ENCODE results near the gene STPG1. TPM values are rescaled to one million over a fixed set of nuclear protein-coding genes. Genes with fewer than 3 reads are reported as not detected.
"Not testable (repeated sequence)": the region's sequence is repeated elsewhere in the genome, so short reads cannot be mapped to it uniquely, and the experiment has no call there.

The STPG1 gene
- total RNA-seq, 1 experiment from 2014 or later: 9.1 TPM

DNA sequence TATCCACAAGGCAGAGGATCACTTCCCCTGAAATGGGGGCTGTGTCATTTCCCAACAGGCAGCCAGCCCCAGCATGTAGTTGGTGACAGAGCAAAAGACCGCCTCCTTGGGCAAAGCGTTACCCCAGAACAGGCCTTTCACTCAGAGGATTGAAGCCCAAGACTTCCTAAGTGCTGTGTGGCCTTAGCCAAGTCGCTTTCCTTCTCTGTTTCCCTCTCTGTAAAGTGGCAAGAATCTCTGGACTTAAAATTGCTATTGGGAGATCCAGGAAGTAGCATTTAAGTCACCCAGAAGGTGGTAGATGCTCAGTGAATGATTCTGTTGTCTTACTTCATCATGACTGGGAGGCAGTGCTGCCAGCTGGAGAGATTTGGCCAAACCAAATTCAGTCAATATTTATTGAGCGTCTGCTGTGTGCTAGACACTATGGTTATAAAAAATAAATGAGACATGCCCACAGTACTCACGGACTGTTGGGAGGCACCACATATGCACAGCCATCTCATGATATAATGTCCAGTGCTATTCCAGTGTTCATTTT lies 37.3 kb upstream of the STPG1 start:
- DNase-seq: no peak
- no peak overlapping the region for H3K27ac Mint-ChIP-seq (ENCODE audit: unreplicated experiment)
- CTCF ChIA-PET: no interaction called here
- no peak overlapping the region for H3K4me3 Mint-ChIP-seq (ENCODE audit: low read depth, unreplicated experiment)
- intact Hi-C loops (cut with micrococcal nuclease; ENCODE audit: unreplicated experiment): no loop called here
- H3K36me3 Mint-ChIP-seq (ENCODE audit: insufficient read depth, unreplicated experiment): peaks cover 5% of the 10 kb centered on the region
- H3K9me3 Mint-ChIP-seq (ENCODE audit: low read depth, unreplicated experiment): no peaks in the 10 kb centered on the region
- no TSS peak for BruUV-seq (replicated peaks)
- TF ChIP-seq, protein P1, sequence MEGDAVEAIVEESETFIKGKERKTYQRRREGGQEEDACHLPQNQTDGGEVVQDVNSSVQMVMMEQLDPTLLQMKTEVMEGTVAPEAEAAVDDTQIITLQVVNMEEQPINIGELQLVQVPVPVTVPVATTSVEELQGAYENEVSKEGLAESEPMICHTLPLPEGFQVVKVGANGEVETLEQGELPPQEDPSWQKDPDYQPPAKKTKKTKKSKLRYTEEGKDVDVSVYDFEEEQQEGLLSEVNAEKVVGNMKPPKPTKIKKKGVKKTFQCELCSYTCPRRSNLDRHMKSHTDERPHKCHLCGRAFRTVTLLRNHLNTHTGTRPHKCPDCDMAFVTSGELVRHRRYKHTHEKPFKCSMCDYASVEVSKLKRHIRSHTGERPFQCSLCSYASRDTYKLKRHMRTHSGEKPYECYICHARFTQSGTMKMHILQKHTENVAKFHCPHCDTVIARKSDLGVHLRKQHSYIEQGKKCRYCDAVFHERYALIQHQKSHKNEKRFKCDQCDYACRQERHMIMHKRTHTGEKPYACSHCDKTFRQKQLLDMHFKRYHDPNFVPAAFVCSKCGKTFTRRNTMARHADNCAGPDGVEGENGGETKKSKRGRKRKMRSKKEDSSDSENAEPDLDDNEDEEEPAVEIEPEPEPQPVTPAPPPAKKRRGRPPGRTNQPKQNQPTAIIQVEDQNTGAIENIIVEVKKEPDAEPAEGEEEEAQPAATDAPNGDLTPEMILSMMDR (IDR thresholded peaks at IDR 0.05; ENCODE audit: unreplicated experiment): no peak
- no peaks in the 10 kb centered on the region for H3K4me1 Mint-ChIP-seq (ENCODE audit: low read depth, unreplicated experiment)
- H3K27me3 Mint-ChIP-seq (ENCODE audit: unreplicated experiment): no peaks in the 10 kb centered on the region

DNA sequence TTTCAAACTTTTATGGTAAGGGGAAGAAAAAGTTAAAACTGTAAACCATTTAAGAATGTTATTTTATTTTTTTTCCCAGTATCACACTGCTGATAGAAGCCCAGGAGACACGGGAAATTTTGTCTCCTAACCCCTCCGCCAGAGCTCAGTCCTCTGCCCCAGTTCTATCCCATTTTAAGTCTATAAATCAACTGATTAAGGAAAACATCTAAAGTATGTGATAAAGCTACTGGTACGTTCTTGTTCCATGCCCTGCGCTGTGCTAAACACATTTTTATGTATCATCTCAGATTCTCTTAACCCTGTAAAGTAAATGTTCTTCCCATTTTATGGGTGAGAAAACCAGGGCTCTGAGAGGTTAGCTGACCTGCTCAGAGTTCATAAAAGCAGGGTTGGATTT lies 36.7 kb upstream of the STPG1 start:
- BruUV-seq (replicated peaks): no TSS peak
- peaks cover 5% of the 10 kb centered on the region for H3K36me3 Mint-ChIP-seq (ENCODE audit: insufficient read depth, unreplicated experiment)

DNA sequence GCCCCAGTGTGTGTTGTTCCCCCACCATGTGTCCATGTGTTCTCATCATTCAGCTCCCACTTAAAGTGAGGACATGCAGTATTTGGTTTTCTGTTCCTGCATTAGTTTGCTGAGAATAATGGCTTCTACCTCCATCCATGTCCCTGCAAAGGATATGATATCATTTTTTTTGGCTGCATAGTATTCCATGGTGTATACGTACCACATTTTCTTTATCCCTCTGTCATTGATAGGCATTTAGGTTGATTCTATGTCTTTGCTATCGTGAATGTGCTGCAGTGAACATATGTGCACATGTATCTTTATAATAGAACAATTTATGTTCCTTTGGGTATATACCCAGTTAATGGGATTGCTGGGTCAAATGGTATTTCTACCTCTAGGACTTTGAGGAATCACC lies 32.9 kb upstream of the STPG1 start:
- H3K4me1 Mint-ChIP-seq (ENCODE audit: low read depth, unreplicated experiment); DNase-seq; H3K27me3 Mint-ChIP-seq (ENCODE audit: unreplicated experiment); H3K36me3 Mint-ChIP-seq (ENCODE audit: insufficient read depth, unreplicated experiment); intact Hi-C loops (cut with micrococcal nuclease; ENCODE audit: unreplicated experiment); CTCF ChIA-PET; H3K9me3 Mint-ChIP-seq (ENCODE audit: low read depth, unreplicated experiment); BruUV-seq (replicated peaks); H3K27ac Mint-ChIP-seq (ENCODE audit: unreplicated experiment); H3K4me3 Mint-ChIP-seq (ENCODE audit: low read depth, unreplicated experiment): not testable (repeated sequence)

More for the DNA sequence above, 36.7 kb upstream of the STPG1 start:
- intact Hi-C loops (cut with micrococcal nuclease; ENCODE audit: unreplicated experiment): no loop called here
- TF ChIP-seq, protein P1 (IDR thresholded peaks at IDR 0.05; ENCODE audit: unreplicated experiment): no peak
- H3K4me1 Mint-ChIP-seq (ENCODE audit: low read depth, unreplicated experiment): no peaks in the 10 kb centered on the region
- H3K4me3 Mint-ChIP-seq (ENCODE audit: low read depth, unreplicated experiment): no peak overlapping the region
- DNase-seq: no peak
- no peaks in the 10 kb centered on the region for H3K27me3 Mint-ChIP-seq (ENCODE audit: unreplicated experiment)
- no peaks in the 10 kb centered on the region for H3K9me3 Mint-ChIP-seq (ENCODE audit: low read depth, unreplicated experiment)
- H3K27ac Mint-ChIP-seq (ENCODE audit: unreplicated experiment): no peak overlapping the region
- CTCF ChIA-PET: no interaction called here

DNA sequence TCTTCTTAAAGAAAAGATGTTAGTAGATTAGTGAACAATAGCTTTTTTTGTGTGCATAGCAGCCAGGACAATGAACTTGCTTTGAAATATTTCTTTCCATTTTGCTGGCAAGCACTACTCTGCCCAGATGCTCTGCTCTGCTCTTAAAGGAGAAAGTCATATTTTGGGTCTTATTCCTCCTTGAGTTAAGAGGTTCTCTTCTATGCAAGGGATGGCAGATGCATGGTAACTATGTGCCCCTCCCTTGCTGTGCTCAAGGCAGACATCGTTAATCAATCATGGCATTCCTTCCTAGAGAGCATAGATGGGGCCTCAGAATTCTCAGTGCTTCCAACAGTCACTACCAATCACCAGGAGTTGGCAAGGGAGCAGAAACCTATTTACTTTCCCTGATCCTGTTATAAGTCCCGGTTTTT lies 29.7 kb upstream of the STPG1 start:
- CTCF ChIA-PET: no interaction called here
- intact Hi-C loops (cut with micrococcal nuclease; ENCODE audit: unreplicated experiment): no loop called here
- H3K9me3 Mint-ChIP-seq (ENCODE audit: low read depth, unreplicated experiment): no peaks in the 10 kb centered on the region

DNA sequence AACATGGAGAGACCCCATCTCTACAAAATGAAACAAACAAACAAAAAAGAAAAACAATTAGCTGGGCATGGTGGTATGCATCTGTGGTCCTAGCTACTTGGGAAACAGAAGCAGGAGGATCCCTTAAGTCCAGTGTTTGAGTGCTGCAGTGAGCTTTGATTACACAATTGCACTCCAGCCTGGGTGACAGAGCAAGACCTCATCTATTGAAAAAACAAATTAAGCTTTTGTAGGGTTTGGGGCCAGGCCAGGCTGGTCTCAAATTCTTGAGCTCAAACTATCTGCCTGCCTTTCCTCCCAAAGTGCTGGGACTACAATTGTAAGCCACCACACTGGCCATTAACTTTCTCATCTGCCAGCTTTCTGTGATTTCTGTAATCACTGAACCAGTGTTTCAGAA lies 29.2 kb upstream of the STPG1 start:
- intact Hi-C loops (cut with micrococcal nuclease; ENCODE audit: unreplicated experiment): no loop called here
- no peaks in the 10 kb centered on the region for H3K36me3 Mint-ChIP-seq (ENCODE audit: insufficient read depth, unreplicated experiment)
- no peaks in the 10 kb centered on the region for H3K9me3 Mint-ChIP-seq (ENCODE audit: low read depth, unreplicated experiment)
- H3K27ac Mint-ChIP-seq (ENCODE audit: unreplicated experiment): no peak overlapping the region
- H3K4me3 Mint-ChIP-seq (ENCODE audit: low read depth, unreplicated experiment): no peak overlapping the region
- TF ChIP-seq, protein P1 (IDR thresholded peaks at IDR 0.05; ENCODE audit: unreplicated experiment): no peak
- no peaks in the 10 kb centered on the region for H3K4me1 Mint-ChIP-seq (ENCODE audit: low read depth, unreplicated experiment)
- H3K27me3 Mint-ChIP-seq (ENCODE audit: unreplicated experiment): no peaks in the 10 kb centered on the region
- no peak for DNase-seq
- BruUV-seq (replicated peaks): no TSS peak
- CTCF ChIA-PET: no interaction called here

More for the DNA sequence above, 29.7 kb upstream of the STPG1 start:
- H3K4me1 Mint-ChIP-seq (ENCODE audit: low read depth, unreplicated experiment): no peaks in the 10 kb centered on the region
- no peak for DNase-seq
- H3K27me3 Mint-ChIP-seq (ENCODE audit: unreplicated experiment): no peaks in the 10 kb centered on the region
- no TSS peak for BruUV-seq (replicated peaks)
- no peak overlapping the region for H3K27ac Mint-ChIP-seq (ENCODE audit: unreplicated experiment)
- no peaks in the 10 kb centered on the region for H3K36me3 Mint-ChIP-seq (ENCODE audit: insufficient read depth, unreplicated experiment)
- H3K4me3 Mint-ChIP-seq (ENCODE audit: low read depth, unreplicated experiment): no peak overlapping the region
- TF ChIP-seq, protein P1 (IDR thresholded peaks at IDR 0.05; ENCODE audit: unreplicated experiment): no peak

Data from Calu3 (cell line).